NCI-H128 (cell line): ENCODE results near the gene HOXB8.

Experiments used
- DNase-seq: peaks from one replicate; lab custom pipeline; 2025; ENCODE audit not compliant: unreplicated experiment; lab: John Stamatoyannopoulos, UW

Gene HOXB8

DNA sequence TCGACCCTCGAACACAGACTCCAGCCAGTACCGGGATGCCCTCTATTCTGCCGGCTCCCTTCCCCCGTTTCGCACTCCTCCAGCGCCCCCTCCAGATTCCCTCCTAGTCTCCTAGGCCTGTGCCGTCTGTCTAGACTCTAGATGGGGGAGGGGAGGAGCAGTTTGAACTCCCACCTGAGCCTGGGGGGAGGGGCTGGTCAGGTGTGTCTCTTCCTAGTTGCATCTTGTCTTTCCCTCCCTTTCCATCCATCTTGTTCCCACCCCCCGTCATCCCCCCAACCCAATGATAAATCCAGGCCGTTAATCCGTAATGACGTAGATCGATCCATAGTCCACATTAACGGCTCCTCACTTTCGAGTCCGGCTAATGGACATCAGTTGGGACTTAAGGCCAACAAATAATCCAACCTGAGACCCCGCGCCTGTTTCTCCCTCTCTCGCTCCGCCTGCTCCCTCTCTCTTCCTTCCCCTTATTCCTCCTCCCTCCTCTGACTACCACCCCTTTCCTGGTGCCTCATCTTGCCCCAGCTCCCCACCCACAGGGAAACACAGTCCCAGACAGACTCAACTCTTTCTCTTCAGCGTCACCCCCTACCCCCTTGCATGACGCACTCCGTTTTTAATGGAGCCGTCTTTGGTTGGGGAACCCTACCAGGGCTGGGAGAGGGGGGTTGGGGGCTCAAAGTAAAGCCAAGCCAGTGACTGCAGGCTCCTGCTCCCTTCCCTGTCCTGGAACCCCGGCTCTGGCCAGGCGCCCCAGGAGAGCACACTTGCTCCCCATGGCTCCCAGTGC lies 18.2 kb downstream of the HOXB8 start:
- no peak for DNase-seq

DNA sequence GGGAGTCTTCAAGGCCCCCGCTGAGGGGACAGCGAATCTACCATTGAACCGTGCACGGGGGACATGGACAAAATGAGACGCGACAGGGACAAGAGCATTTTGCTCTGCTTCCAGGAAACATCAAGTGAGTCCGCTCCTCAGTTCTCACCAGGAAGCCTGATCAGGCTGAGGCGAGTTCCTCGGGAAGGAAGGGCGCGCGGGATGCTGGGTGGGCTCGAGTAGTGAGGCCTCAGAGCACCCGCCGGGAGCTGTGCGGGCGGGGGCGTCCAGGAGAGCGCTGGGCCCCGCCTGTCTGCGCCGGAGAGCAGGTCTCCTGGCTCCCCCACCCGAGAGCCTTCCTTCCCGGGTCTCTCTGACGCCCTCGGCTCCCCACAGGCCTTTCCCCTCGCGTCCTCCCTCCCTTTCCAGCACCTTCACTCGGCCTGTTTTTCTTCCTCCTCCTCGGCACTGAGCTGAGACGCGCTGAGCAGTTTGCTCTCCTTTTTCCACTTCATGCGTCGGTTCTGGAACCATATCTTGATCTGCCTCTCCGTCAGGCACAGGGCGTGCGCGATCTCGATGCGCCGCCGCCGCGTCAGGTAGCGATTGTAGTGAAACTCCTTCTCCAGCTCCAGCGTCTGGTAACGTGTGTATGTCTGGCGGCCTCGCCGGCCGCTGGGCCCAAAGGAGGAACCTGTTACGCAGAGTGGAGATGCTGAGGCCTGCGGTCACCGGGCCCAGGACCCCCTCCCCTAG lies 18.9 kb downstream of the HOXB8 start:
- DNase-seq = no peak

DNA sequence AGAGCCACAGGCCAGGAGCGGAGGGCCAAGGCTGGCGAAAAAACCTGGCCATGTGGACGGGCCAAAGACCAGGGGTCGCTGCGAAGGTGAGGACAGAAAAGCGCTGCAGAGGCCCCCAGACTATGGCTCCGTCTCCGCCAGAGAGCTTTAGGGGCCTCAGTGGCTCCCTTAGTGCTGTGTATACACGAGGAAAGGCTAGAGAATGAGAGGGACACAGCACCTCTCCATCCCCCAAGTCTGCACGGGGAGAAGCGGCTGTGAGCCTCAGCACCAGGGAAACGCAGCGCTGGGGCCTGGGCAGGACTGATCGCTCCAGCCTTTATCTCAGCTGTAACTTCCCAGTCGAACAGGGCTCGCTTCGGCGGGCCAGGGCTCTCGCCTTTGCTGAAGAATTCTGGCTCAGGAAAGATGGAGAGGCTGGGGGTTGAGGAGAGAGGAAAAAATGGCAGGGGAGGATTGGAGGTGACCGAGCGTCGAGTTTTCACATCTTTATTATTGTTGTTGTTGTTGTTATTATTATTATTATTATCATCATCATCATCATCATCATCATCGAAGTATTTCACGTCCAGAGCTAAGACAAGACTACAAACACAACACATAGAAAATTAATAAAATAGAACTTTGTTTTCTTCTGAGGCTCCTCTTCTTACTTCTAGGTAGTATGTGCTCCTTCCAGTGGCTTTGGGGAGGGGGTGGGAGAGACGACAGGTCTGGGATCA lies 19.7 kb downstream of the HOXB8 start:
- no peak for DNase-seq

GRCh38 chr17:48594538-48595277 lies 20.4 kb downstream of the HOXB8 start:
- DNase-seq = no peak

- DNase-seq = peak; percentile 50
Observed at GRCh38 chr17:48593840-48594537, 21.1 kb downstream of the HOXB8 start.

- no peak for DNase-seq
Observed at GRCh38 chr17:48593126-48593829, 21.8 kb downstream of the HOXB8 start, which contains the start of gene HOXB5. TSS of gene HOXB5 (minus strand) at chr17:48593779. CDS start at chr17:48593682, 97 bp downstream.

- DNase-seq = no peak
Observed at GRCh38 chr17:48592577-48592976, 22.5 kb downstream of the HOXB8 start.

DNA sequence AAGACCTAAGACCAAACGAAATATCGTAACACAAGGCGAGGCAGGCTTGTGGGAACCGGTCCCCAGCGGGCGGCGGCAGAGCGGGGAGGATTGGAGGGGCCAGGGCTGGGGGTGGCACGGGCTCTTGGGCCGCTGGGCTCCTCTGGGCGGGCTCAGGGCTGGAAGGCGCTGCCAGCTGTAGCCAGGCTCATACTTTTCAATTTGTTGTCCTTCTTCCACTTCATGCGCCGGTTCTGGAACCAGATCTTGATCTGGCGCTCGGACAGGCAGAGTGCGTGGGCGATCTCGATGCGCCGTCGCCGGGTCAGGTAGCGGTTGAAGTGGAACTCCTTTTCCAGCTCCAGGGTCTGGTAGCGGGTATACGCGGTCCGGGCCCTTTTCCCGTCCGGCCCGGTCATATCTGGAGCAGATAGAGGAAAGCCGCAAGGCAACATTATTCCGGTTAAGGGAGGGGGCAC lies 23.0 kb downstream of the HOXB8 start:
- DNase-seq = no peak

GRCh38 chr17:48591255-48592056 lies 23.6 kb downstream of the HOXB8 start:
- DNase-seq = no peak

GRCh38 chr17:48590607-48591161 lies 24.4 kb downstream of the HOXB8 start:
- no peak for DNase-seq

DNA sequence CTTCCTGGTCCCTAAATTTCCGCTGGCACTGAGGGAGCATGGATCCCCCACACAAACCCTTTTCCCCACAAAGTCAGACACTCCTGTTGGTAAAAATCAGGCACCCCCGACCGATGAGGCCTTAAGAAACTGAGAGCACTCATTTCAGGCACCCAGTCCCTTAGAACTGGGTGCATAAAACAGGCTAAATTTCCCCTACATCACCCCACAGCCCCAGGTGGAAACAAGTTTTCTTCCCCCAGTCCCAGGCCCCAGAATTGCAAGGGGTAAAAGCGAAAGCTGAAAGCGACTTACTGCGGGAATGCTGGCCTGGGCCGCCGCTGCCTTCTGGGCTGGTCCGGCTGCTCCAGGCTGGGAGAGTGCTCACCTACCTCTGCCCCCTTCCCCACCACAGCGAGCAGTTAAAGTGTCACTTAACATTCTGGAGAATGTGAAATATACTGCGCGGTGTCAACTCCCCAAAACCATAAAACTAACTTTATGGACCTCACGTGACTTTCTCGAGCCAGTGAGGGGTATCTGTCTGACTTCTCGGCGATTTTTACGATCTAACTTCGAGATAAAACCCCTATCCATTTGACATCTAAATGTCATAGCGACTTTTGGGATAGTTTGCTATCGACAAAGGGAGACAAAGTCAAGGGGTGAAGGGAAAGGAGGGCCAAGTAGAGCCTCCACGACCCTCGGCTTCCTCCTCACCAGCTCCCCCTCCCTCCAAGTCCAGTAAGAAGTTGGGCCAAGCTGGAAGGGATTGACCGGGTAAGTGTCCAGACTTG lies 25.1 kb downstream of the HOXB8 start, which contains the start of gene HOXB3:
HOXB3 (minus strand) TSS at position 411 of the 776 bp plus-strand sequence. CDS start 37,767 bp downstream, outside the sequence.
- no peak for DNase-seq

DNA sequence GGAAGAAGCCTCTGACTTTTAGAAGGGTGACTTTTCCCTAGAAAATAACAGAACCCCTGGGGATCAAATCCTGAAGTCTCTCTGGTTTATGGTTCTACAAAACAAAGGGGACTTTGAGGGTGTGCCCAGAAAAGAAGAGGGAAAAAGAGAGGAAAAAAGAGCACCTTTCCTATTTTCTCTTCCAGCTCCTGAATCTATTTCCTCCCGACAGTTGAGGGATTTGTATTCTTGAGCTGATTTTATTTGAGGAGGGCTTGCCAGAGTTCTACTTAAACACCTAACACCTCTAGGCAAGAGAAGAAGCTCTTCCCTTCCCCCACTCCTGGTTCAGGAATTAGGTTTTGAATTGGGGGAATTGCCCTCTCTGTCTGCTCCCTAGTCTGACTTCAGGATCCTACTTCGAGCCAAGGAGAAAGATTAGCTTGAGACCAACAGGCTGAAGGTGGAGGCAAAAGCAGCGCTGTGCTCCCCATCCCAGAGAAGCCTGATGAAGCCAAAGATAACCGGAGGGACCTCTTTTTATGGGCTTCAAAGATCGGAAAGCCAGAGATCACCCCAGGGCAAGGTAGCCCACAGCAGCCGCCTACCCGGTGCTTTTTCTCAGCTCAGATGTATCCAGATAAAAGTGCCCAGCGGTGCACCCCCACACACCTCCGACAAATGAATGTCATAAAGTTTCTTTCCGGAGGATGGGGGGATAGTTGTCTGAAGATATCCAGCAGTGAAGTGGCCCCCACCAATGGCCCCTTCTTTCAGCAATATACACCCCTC lies 25.8 kb downstream of the HOXB8 start:
- no peak for DNase-seq

GRCh38 chr17:48588528-48588927 lies 26.6 kb downstream of the HOXB8 start:
- DNase-seq = no peak

DNA sequence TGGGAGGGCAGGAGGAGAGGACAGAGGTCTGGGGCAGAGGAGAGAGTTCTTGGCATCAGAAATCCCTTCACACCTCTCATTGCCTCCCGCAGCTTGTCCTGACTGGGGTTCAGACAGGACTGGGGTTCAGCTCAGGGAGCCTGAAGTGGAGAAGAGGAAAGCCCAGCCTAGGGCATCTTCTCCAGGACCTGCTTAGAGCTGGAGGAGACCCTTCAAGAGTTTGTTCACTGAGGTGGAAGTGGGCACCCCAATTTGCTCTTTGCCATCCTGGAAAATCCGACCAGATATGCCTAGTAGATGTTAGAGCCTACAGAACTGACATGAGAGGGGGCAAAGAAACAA lies 27.0 kb downstream of the HOXB8 start:
- no peak for DNase-seq

DNA sequence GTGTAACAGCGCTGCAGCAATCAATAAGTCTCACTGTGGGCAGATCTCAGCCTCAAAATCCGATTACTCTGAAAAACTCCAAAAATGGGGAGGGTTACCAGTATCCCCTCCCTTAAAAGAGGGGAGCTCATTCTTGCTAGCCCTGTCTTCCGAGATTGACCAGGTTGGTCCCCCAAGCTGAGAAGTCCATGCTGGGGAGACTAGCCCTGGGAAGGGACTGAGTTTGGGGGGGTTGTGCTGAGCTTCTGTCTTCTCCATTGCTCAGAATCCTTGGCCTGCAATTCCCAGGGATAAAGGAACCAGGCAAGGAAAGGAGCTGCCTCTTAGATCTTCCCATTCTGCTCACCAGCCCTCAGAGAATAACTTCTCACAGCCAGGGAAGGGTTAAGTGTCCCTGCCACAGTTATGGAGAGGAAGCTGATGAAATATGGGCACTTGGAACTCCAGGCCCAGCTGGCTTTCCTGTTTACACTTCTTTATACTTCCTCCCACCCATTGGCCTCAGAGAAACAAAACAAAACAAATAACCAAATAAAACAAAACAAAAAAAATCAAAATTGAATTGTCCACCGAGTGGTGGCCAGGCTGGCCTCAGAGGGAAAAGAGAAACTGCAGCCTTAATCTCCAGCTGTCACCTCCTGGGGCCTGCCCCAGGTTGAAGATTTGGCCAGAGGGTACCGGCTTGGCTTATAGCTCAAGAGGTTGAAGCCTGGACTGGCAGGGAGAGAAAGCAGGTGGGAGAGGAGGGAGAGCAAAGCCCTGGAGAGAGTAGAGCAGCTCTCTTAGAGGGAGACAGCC lies 27.6 kb downstream of the HOXB8 start:
- DNase-seq = no peak
